ENCODE measurements around the gene PIK3CA. TPM values are rescaled to one million over a fixed set of nuclear protein-coding genes. Genes with fewer than 3 reads are reported as not detected.

The PIK3CA gene
- polyA plus RNA-seq, 1 donor = 21.0 TPM

- DNase-seq = no peak
These were observed 10.3 kb downstream of the PIK3CA start for GRCh38 chr3:179158336-179159039.

GRCh38 chr3:179163503-179163902 is 15.3 kb downstream of the PIK3CA start:
- no peak for DNase-seq

DNA sequence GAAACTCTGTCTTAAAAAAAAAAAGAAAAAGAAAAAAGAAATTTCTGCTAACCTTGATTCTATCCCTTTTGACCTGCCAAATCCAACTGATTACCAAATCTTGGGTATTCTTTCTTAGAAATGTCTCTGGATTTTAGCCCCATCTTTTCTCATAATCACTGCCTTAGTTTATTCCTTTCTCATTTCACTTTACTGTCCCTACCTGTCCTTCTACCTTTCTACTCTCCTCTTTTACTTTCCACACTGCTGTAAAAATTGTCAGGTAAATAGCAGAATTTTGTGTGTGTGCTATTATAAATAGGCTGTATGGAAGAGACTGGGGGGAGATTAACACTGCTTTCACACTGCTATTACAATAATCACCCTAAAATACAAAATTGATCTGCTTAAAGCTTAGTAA is 16.7 kb downstream of the PIK3CA start:
- DNase-seq = no peak

DNA sequence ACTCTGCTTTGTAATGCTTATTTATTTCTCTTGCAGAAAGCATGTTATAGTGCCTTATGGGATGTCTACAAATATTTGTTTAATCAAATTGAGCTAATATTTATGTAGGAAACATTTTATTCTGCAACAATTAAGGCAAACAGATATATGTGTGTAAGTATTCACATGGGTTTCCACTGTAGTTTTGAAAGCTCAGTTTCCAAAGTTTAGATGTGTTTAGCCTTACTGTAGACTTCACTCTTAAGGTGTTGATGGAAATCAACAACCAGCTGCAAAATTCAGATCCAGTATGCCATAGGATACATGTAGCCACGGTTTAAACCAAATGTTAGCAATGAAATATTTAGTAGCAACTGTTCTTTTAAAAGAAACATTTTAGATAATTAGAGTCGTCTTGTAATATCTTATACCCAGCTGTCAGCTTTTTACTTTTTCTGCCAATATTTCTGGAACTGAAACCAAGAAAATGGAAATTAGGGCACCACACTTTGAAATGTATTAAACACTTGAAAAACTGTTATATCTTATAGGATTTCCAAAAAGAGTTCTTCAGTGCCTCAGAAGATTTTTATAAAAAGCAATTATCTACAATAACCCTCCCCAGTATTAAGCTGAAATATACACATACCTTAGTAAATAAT is 18.5 kb downstream of the PIK3CA start:
- DNase-seq = no peak

DNA sequence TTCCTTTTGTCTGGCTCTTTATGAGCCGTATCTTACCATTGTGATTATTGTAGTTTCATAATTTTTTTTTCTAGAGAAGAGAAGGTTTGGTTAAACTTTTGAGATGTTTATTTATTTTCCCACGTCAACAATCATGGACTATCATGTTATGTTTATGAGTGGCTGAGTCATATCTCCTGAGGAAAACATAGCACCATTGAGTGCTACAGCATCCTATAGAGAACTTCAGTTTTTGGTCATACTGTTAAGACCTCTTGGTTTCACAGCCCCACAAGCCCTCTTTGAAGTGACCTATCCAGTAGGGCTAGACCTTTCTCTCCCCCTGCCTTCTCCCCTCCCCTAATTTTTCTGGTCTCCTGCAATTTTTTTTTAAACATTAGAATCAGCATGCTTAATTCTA is 20.8 kb downstream of the PIK3CA start:
- DNase-seq = no peak

GRCh38 chr3:179172546-179172945 is 24.4 kb downstream of the PIK3CA start:
- DNase-seq = no peak

GRCh38 chr3:179174316-179174715 is 26.2 kb downstream of the PIK3CA start:
- DNase-seq = no peak

- DNase-seq = no peak
These were observed 26.7 kb downstream of the PIK3CA start for GRCh38 chr3:179174898-179175297.

DNA sequence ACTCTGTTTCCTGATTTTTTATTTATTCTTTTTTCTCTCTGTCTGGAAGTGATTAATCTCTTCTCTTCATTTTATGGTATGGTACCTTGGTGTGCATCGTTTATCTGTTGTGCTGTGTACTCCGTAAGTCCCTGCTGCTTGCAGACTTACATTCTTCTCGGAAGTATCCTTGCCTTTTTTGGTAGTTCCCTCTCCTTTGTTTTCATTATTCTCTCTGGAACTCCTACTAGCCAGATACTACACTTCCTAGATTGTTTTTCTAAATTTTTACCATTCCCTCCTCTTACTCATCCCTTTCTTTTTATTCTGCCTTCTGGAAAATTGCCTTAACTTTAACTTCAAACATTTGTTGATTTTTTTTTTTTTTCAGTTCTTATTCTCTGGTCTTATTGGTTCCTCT is 27.2 kb downstream of the PIK3CA start:
- no peak for DNase-seq

DNA sequence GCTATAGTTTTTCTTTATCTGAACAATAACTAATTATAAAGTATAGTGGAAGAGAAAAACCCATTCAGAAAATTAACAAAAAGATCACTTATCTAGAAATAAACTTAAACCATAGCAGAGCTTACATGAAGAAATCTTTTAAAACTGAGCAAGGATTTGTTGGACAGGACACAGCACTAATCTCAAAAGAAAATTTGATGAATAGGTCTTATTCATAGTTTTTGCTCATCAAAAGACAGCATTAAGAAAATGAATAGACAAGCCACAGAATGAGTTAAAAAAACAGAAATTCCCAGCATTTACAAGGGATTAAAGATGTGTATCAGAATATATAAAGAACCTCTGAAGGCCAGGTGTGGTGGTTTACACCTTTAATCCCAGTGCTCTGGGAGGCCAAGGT is 29.5 kb downstream of the PIK3CA start:
- no peak for DNase-seq

- no peak for DNase-seq
These were observed 31.1 kb downstream of the PIK3CA start for GRCh38 chr3:179179256-179179655.

GRCh38 chr3:179179979-179180759 is 32.0 kb downstream of the PIK3CA start:
- no peak for DNase-seq

GRCh38 chr3:179181021-179181472 is 32.9 kb downstream of the PIK3CA start:
- DNase-seq = peak; percentile 33

DNA sequence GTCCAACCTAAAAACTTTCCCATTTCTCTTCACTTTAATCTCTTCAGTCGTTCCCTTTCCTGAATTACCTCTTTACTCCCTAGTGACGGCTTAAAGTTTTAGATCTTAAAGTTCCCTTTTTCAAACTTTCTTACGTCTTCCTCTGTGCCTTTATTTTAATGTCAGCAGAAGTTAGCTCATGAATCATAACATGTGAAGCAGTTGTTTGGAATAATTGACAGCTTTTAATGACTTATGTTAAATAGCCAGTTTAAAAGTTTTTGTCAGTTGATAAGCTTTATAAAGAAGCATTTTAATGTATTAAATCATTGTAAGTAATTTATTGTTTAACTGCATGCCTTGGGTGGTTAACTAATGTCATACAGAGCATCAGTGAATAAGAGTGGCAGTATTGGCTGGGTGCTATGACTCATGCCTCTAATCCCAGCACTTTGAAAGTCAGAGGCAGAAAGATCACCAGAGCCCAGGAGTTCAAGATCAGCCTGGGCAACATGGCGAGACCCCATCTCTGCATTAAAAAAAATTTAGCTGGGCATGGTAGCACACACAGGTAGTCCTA is 33.9 kb downstream of the PIK3CA start:
- DNase-seq = no peak

- DNase-seq = no peak
These were observed 34.7 kb downstream of the PIK3CA start for GRCh38 chr3:179182902-179183301.

- DNase-seq = no peak
These were observed 36.7 kb downstream of the PIK3CA start for GRCh38 chr3:179184826-179185225.

GRCh38 chr3:179186426-179186825 is 38.3 kb downstream of the PIK3CA start:
- DNase-seq = no peak

DNA sequence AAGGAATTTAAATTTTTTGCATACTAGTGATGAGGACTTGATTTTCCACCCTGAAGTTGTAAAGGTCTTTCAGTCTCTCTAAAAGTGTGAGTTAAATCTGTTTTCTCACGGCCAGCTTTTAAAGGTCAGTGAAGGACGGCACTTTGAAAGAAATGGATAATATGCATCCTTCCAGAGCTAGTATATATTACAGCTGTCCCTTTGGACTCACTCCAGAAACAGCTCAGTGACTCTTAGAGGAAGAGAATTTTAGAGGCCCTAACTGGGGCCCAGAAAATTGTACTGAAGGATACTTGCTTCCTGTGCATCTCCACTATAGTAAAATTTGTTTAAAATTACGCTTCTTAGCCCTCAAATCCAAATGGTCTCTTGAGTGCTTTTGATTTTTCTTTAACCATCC is 41.6 kb downstream of the PIK3CA start:
- DNase-seq = peak; percentile 83

GRCh38 chr3:179190581-179190980 is 42.4 kb downstream of the PIK3CA start:
- no peak for DNase-seq

DNA sequence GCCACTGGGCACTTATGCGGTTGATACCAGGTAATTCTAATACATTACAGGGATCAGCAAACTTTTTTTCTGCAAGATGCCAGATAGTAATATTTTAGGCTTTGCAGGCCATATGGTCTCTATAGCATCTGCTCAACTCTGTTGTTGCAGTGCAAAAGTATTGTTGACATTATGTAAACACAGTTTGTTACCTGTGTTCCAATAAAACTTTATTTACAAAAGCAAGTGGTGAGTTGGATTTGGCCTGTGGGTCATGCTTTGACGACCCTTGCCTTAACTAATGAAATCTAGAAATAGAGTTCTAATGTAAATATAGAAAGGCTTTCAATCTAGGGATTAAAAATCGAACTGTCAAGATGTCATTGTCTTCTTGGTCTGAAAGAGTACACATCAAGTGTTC is 44.4 kb downstream of the PIK3CA start:
- DNase-seq = no peak

DNA sequence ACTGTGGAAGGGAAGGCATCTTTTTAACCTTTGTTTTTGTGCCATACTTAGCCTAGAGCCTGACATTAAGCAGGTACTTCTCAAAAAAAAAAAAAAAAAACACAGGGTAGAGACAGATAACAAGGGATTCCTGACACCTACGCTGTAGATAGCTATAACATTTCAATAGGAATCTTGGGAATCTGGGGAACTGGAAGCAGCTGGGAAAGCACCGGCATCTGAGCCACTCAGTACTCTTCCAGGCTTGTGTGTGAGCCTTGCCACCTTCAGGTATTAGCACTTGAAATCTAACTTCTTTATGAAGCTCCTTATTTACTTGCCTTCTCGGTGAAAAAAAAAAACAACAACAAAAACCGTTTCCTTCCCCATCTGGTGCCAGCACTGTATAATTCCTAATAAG is 46.8 kb downstream of the PIK3CA start:
- no peak for DNase-seq

GRCh38 chr3:179196098-179196497 is 47.9 kb downstream of the PIK3CA start:
- DNase-seq = no peak

DNA sequence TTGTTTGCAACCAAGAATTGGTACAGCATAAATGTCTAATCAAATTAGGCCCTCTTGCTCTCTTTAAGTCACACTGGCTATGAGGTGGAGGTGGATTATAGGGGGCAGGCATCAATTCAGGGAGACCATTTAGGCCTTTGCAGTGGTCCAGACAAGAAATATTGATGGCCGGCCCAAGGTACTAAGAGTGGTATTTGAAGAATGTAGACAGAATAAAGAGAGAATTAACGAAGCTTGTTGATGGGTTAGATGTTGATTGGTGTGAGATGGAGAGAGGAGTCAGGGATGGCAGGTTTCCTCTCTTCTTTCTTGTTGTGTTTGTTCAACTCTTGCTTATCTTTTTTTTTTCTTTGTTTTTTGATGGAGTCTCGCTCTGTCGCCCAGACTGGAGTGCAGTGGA is 48.5 kb downstream of the PIK3CA start:
- DNase-seq = no peak

All from hindlimb muscle (tissue), 1 donor.